ENCODE results near the gene TMCO1. TPM values are rescaled to one million over a fixed set of nuclear protein-coding genes. Genes with fewer than 3 reads are reported as not detected.
A peak's percentile ranks its signal among the peaks of the same experiment; 100 is the strongest.

The TMCO1 gene
- total RNA-seq, 1 experiment from 2014 or later = 70.1 TPM

GRCh38 chr1:165734906-165735305, 33.8 kb downstream of the TMCO1 start:
- Histone ChIP-seq H2BK120ac (ENCODE audit: low read depth, low read length, poor library complexity, severe bottlenecking) (no peak overlapping the region), H3K14ac (ENCODE audit: insufficient read depth, low read length) (no peak overlapping the region), H4K91ac (ENCODE audit: insufficient read length, low read depth, low read length) (no peak overlapping the region), H4K8ac (replicated peaks; ENCODE audit: insufficient read length, low read depth, low read length) (no peak overlapping the region), H3K27me3 (ENCODE audit: insufficient read depth, low read length) (no peaks in the 10 kb centered on the region), H2BK15ac (ENCODE audit: low read depth, low read length) (no peak overlapping the region), H3K23me2 (ENCODE audit: insufficient read length, low read depth, low read length, poor library complexity, severe bottlenecking) (no peaks in the 10 kb centered on the region), H2BK12ac (ENCODE audit: insufficient read length, low read depth, low read length) (no peak overlapping the region), H3K79me2 (ENCODE audit: insufficient read depth, low read length) (no peaks in the 10 kb centered on the region), H3K27ac (ENCODE audit: insufficient read length, low read depth, low read length) (no peak overlapping the region), H3K9me3 (ENCODE audit: control insufficient read depth, low read depth, low read length) (no peaks in the 10 kb centered on the region), H4K5ac (ENCODE audit: insufficient read length, low read depth, low read length) (no peak overlapping the region), H3K4ac (ENCODE audit: low read depth, low read length) (no peak overlapping the region), H3K4me1 (ENCODE audit: insufficient read depth, low read length) (0 out of 2 replicates have a peak, but pooled peaks cover 2% of the 10 kb centered on the region), H3T11ph (ENCODE audit: low read length) (no peak overlapping the region), H3K56ac (ENCODE audit: insufficient read length, low read depth, low read length) (no peak overlapping the region), H2AFZ (ENCODE audit: low read length) (no peak overlapping the region), H2AK5ac (ENCODE audit: insufficient read length, low read length) (no peak overlapping the region), H2BK5ac (ENCODE audit: insufficient read length, low read length) (no peak overlapping the region), H3K4me2 (ENCODE audit: insufficient read depth, insufficient read length, low read length) (no peak overlapping the region), H4K20me1 (ENCODE audit: control insufficient read depth, insufficient read depth, insufficient read length) (no peaks in the 10 kb centered on the region), H3K79me1 (ENCODE audit: insufficient read depth, low read depth, low read length, poor library complexity, severe bottlenecking) (no peaks in the 10 kb centered on the region), H3K23ac (ENCODE audit: insufficient read length, low read depth, low read length) (no peak overlapping the region), H3K9ac (ENCODE audit: extremely low read depth, insufficient read length, low read length) (no peak overlapping the region), H3K18ac (ENCODE audit: insufficient read length, low read depth, low read length) (no peak overlapping the region), H2BK20ac (ENCODE audit: low read depth, low read length, poor library complexity, severe bottlenecking) (no peak overlapping the region)
- WGBS (ENCODE audit: extremely low coverage, insufficient read length, low lambda C conversion rate) = no CpG with 5 or more reads among the region's 3 CpGs
- TF ChIP-seq, protein P1, sequence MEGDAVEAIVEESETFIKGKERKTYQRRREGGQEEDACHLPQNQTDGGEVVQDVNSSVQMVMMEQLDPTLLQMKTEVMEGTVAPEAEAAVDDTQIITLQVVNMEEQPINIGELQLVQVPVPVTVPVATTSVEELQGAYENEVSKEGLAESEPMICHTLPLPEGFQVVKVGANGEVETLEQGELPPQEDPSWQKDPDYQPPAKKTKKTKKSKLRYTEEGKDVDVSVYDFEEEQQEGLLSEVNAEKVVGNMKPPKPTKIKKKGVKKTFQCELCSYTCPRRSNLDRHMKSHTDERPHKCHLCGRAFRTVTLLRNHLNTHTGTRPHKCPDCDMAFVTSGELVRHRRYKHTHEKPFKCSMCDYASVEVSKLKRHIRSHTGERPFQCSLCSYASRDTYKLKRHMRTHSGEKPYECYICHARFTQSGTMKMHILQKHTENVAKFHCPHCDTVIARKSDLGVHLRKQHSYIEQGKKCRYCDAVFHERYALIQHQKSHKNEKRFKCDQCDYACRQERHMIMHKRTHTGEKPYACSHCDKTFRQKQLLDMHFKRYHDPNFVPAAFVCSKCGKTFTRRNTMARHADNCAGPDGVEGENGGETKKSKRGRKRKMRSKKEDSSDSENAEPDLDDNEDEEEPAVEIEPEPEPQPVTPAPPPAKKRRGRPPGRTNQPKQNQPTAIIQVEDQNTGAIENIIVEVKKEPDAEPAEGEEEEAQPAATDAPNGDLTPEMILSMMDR (conservative IDR thresholded peaks at IDR 0.05) = no peak
- DNase-seq = no peak
- peak overlapping the region in 2 of 3 experiments; percentile 1 to 11; a peak in 2 of 7 replicates for H3K27ac Mint-ChIP-seq
- H3K9me3 Mint-ChIP-seq = no peaks in the 10 kb centered on the region
- H3K27me3 Mint-ChIP-seq (ENCODE audit: low read depth) = no peaks in the 10 kb centered on the region
- no peak overlapping the region for H3K4me3 Mint-ChIP-seq
- H3K4me1 Mint-ChIP-seq = peaks cover 0 to 7% of the 10 kb centered on the region in 2 experiments; a peak in 2 of 4 replicates
- H3K36me3 Mint-ChIP-seq (ENCODE audit: insufficient read depth in 1 of 3, low read depth in 3 of 3) = peaks cover 0 to 13% (median 3%) of the 10 kb centered on the region in 3 experiments; a peak in 3 of 7 replicates
